Keratinocyte (primary cell): Measurements from ENCODE around the gene GGA2. TPM values are rescaled to one million over a fixed set of nuclear protein-coding genes. Genes with fewer than 3 reads are reported as not detected.

Experiments
- DNase-seq: peaks from one replicate; pipeline ENCODE4 v3.0.0-alpha.2; 2011; ENCODE audit warnings: low read depth, missing footprints, low spot score
- FAIRE-seq: peaks from 2 replicates; lab custom pipeline; 2011; peaks lifted over from hg19 to GRCh38; lab: Jason Lieb, UNC
- H2AFZ ChIP-seq: 2 replicates; pipeline ENCODE4 v1.6.0; 2012; ENCODE audit warnings: low read length, control low read depth, inconsistent platforms; ENCODE audit not compliant: control insufficient read depth
- H3K27ac ChIP-seq: 2 replicates; pipeline ENCODE4 v1.5.1; 2011; ENCODE audit warnings: low read length; ENCODE audit not compliant: control insufficient read depth, insufficient read depth
- H3K27me3 ChIP-seq: 3 replicates; pipeline ENCODE4 v1.6.0; 2011; ENCODE audit warnings: low read length; ENCODE audit not compliant: control insufficient read depth, insufficient read depth; ENCODE audit errors: extremely low read depth
- H3K36me3 ChIP-seq, 2 experiments: 2 replicates in 1 of 2; 3 replicates in 1 of 2; pipeline ENCODE4 v1.5.1; 2011; ENCODE audit warnings: low read length in 2 of 2, mild to moderate bottlenecking in 1 of 2; ENCODE audit not compliant: control insufficient read depth in 2 of 2, insufficient read depth in 2 of 2; ENCODE audit errors: extremely low read depth in 1 of 2
- H3K4me1 ChIP-seq: 3 replicates; pipeline ENCODE4 v1.5.1; 2011; ENCODE audit warnings: low read length; ENCODE audit not compliant: control insufficient read depth, insufficient read depth; ENCODE audit errors: extremely low read depth
- H3K4me2 ChIP-seq: 3 replicates; pipeline ENCODE4 v1.6.0; 2011; ENCODE audit warnings: low read depth, low read length; ENCODE audit not compliant: control insufficient read depth, insufficient read depth; ENCODE audit errors: extremely low read depth
- H3K4me3 ChIP-seq, 3 experiments: fragments of 200-600 bp in 1 of 3; sonication (generic) in 1 of 3; 2 replicates in 2 of 3; 3 replicates in 1 of 3; pipeline ENCODE4 v1.5.1; 2011 to 2016; ENCODE audit warnings: low read length in 3 of 3, mild to moderate bottlenecking in 3 of 3, control low read depth in 2 of 3, inconsistent platforms in 1 of 3, low read depth in 1 of 3, mixed read lengths in 1 of 3, mixed run types in 1 of 3, moderate library complexity in 1 of 3; ENCODE audit not compliant: control insufficient read depth in 2 of 3, insufficient read depth in 2 of 3; ENCODE audit errors: extremely low read depth in 1 of 3
- H3K79me2 ChIP-seq: 2 replicates; pipeline ENCODE4 v1.6.0; 2012; ENCODE audit warnings: low read length; ENCODE audit not compliant: control insufficient read depth, insufficient read depth
- H3K9ac ChIP-seq: 3 replicates; pipeline ENCODE4 v1.6.0; 2011; ENCODE audit warnings: low read length; ENCODE audit not compliant: control insufficient read depth, insufficient read depth; ENCODE audit errors: extremely low read depth
- H3K9me1 ChIP-seq: 3 replicates; pipeline ENCODE4 v1.6.0; 2011; ENCODE audit warnings: low read length; ENCODE audit not compliant: control insufficient read depth, insufficient read depth; ENCODE audit errors: extremely low read depth
- H3K9me3 ChIP-seq: 2 replicates; pipeline ENCODE4 v1.5.1; 2012; ENCODE audit warnings: low read depth, low read length; ENCODE audit not compliant: control insufficient read depth
- H4K20me1 ChIP-seq: 3 replicates; pipeline ENCODE4 v1.6.0; 2011; ENCODE audit warnings: low read length; ENCODE audit not compliant: control insufficient read depth, insufficient read depth; ENCODE audit errors: extremely low read depth
- CTCF ChIP-seq, 3 experiments: IDR thresholded peaks in 1 of 3; conservative IDR thresholded peaks in 1 of 3; optimal IDR thresholded peaks in 1 of 3; 2 replicates in 2 of 3; 3 replicates in 1 of 3; pipeline versions ENCODE3 to v1.5.1; 2011; ENCODE audit warnings: low read length in 3 of 3, mild to moderate bottlenecking in 3 of 3, moderate library complexity in 2 of 3, control low read depth in 1 of 3, inconsistent platforms in 1 of 3; ENCODE audit not compliant: insufficient read depth in 2 of 3; ENCODE audit errors: extremely low read depth in 1 of 3
- EZH2 ChIP-seq: IDR thresholded peaks from one replicate; pipeline ENCODE4 v1.6.1; 2012; ENCODE audit warnings: inconsistent platforms, mild to moderate bottlenecking, low read length, moderate library complexity
- dilution Hi-C: fragments of 300-500 bp; cut with MboI; formaldehyde crosslinking; loops from one replicate; pipeline ENCODE4 v1.7.0; 2020; ENCODE audit warnings: low sequenced_read_pairs; ENCODE audit not compliant: extremely low pct_ligation_motif_present
- polyA plus RNA-seq, 5 experiments: library from polyadenylated mRNA; depleted of rRNA in 3 of 5; stranded (reverse) in 3 of 5; stranded (forward) in 1 of 5; unstranded in 1 of 5; fragments of >200 nt; gene quantifications; 1 replicate in 1 of 5; 2 replicates in 3 of 5; 3 replicates in 1 of 5; pipeline versions ENCODE4 v1.2.1 to v1.2.3, GENCODE V29; 2011 to 2012; ENCODE audit warnings: missing spikeins in 2 of 5, low read depth in 1 of 5, low replicate concordance in 1 of 5

Gene GGA2
- polyA plus RNA-seq, 1 donor (not counting 4 experiments of a cell fraction or from before 2014, with no cell fraction given): 54.1 TPM

- no peak overlapping the region for H2AFZ ChIP-seq
- H4K20me1 ChIP-seq: no peaks in the 10 kb centered on the region
- peaks cover 4% of the 10 kb centered on the region for H3K4me1 ChIP-seq
- dilution Hi-C loops: no loop called here
- H3K36me3 ChIP-seq: peaks cover 24 to 29% of the 10 kb centered on the region in 2 experiments
- no peak overlapping the region for H3K4me3 ChIP-seq
- no peak for FAIRE-seq
- no peak overlapping the region for H3K9ac ChIP-seq
- TF ChIP-seq EZH2 (no peak), CTCF (optimal IDR thresholded peaks at IDR 0.05 in 1 of 3, IDR thresholded peaks at IDR 0.05 in 1 of 3, conservative IDR thresholded peaks at IDR 0.05 in 1 of 3; ENCODE audit: extremely low read depth in 1 of 3, insufficient read depth in 2 of 3, low read length in 3 of 3) (no peak)
- H3K9me3 ChIP-seq: no peaks in the 10 kb centered on the region
- H3K79me2 ChIP-seq: peaks cover 10% of the 10 kb centered on the region
- H3K9me1 ChIP-seq: no peaks in the 10 kb centered on the region
- no peak overlapping the region for H3K27ac ChIP-seq
- no peaks in the 10 kb centered on the region for H3K27me3 ChIP-seq
- no peak overlapping the region for H3K4me2 ChIP-seq
- DNase-seq: no peak
Observed at GRCh38 chr16:23552161-23552560, 41.9 kb upstream of the GGA2 start.

- Histone ChIP-seq H3K9me1 (no peaks in the 10 kb centered on the region), H2AFZ (no peak overlapping the region), H3K4me2 (no peak overlapping the region), H3K4me3 (no peak overlapping the region), H3K27me3 (no peaks in the 10 kb centered on the region), H3K79me2 (no peaks in the 10 kb centered on the region), H4K20me1 (no peaks in the 10 kb centered on the region), H3K9me3 (no peaks in the 10 kb centered on the region), H3K36me3 (peaks cover 30 to 36% of the 10 kb centered on the region in 2 experiments), H3K4me1 (no peaks in the 10 kb centered on the region), H3K9ac (no peak overlapping the region), H3K27ac (no peak overlapping the region)
- TF ChIP-seq CTCF (optimal IDR thresholded peaks at IDR 0.05 in 1 of 3, IDR thresholded peaks at IDR 0.05 in 1 of 3, conservative IDR thresholded peaks at IDR 0.05 in 1 of 3; ENCODE audit: extremely low read depth in 1 of 3, insufficient read depth in 2 of 3, low read length in 3 of 3) (no peak), EZH2 (no peak)
- DNase-seq: no peak
- dilution Hi-C loops: no loop called here
- FAIRE-seq: no peak
Observed at GRCh38 chr16:23549938-23550337, 39.6 kb upstream of the GGA2 start.
